ENCODE measurements around the gene DUSP15.
"Not testable (repeated sequence)": the region's sequence is repeated elsewhere in the genome, so short reads cannot be mapped to it uniquely, and the experiment has no call there.

The DUSP15 gene

GRCh38 chr20:31831211-31831610, 39.1 kb downstream of the DUSP15 start:
- peaks cover 57% of the 10 kb centered on the region for H3K4me1 ChIP-seq (ENCODE audit: insufficient read depth, low read length, poor library complexity, severe bottlenecking)
- peaks cover 7% of the 10 kb centered on the region for H3F3A ChIP-seq (ENCODE audit: low read depth)
- no peak overlapping the region for H3K4me2 ChIP-seq (ENCODE audit: low read depth, low read length, poor library complexity, severe bottlenecking)
- H3K27me3 ChIP-seq (ENCODE audit: insufficient read depth, low read length, poor library complexity, severe bottlenecking): no peaks in the 10 kb centered on the region
- TF ChIP-seq CTCF (conservative IDR thresholded peaks at IDR 0.05; ENCODE audit: low read length) (no peak), EZH2phosphoT487 (IDR thresholded peaks at IDR 0.05; ENCODE audit: borderline replicate concordance) (no peak)
- H3K79me2 ChIP-seq (ENCODE audit: insufficient read depth, low read length): peaks cover 37% of the 10 kb centered on the region; the same call in 1 of the 2 replicates
- H3K9me3 ChIP-seq (ENCODE audit: insufficient read depth, low read depth, low read length): no peaks in the 10 kb centered on the region
- peaks cover 7% of the 10 kb centered on the region; the same call in 1 of the 2 replicates for H3K36me3 ChIP-seq (ENCODE audit: insufficient read depth, low read length)
- no peak overlapping the region for H3K4me3 ChIP-seq (ENCODE audit: low read length, poor library complexity, severe bottlenecking)
- no peak overlapping the region for H3K9ac ChIP-seq (ENCODE audit: low read depth, low read length, poor library complexity, severe bottlenecking)
- no peak overlapping the region for H2AFZ ChIP-seq (ENCODE audit: low read length)
- H3K9me2 ChIP-seq (replicated peaks; ENCODE audit: low read depth, low read length): no peaks in the 10 kb centered on the region
- no peaks in the 10 kb centered on the region for H4K20me1 ChIP-seq (ENCODE audit: insufficient read depth, low read length, poor library complexity, severe bottlenecking)

- no peak for TF ChIP-seq CTCF (conservative IDR thresholded peaks at IDR 0.05; ENCODE audit: low read length)
- no peak for TF ChIP-seq EZH2phosphoT487 (IDR thresholded peaks at IDR 0.05; ENCODE audit: borderline replicate concordance)
- H3K4me2 ChIP-seq (ENCODE audit: low read depth, low read length, poor library complexity, severe bottlenecking): peak overlapping the region; percentile 61
- peak overlapping the region; percentile 35 for H3K9ac ChIP-seq (ENCODE audit: low read depth, low read length, poor library complexity, severe bottlenecking)
- H2AFZ ChIP-seq (ENCODE audit: low read length): no peak overlapping the region
- peaks cover 7% of the 10 kb centered on the region; the same call in 1 of the 2 replicates for H3K36me3 ChIP-seq (ENCODE audit: insufficient read depth, low read length)
- peaks cover 44% of the 10 kb centered on the region; the same call in 1 of the 2 replicates for H3K79me2 ChIP-seq (ENCODE audit: insufficient read depth, low read length)
- no peaks in the 10 kb centered on the region for H3K9me2 ChIP-seq (replicated peaks; ENCODE audit: low read depth, low read length)
- H3K4me1 ChIP-seq (ENCODE audit: insufficient read depth, low read length, poor library complexity, severe bottlenecking): peaks cover 57% of the 10 kb centered on the region
- no peak overlapping the region for H3K4me3 ChIP-seq (ENCODE audit: low read length, poor library complexity, severe bottlenecking)
- no peaks in the 10 kb centered on the region for H3K9me3 ChIP-seq (ENCODE audit: insufficient read depth, low read depth, low read length)
- no peaks in the 10 kb centered on the region for H4K20me1 ChIP-seq (ENCODE audit: insufficient read depth, low read length, poor library complexity, severe bottlenecking)
- H3K27me3 ChIP-seq (ENCODE audit: insufficient read depth, low read length, poor library complexity, severe bottlenecking): no peaks in the 10 kb centered on the region
- peaks cover 3% of the 10 kb centered on the region; the same call in 1 of the 2 replicates for H3F3A ChIP-seq (ENCODE audit: low read depth)
These were observed 39.8 kb downstream of the DUSP15 start for GRCh38 chr20:31830406-31830981.

- no peaks in the 10 kb centered on the region for H3K27me3 ChIP-seq (ENCODE audit: insufficient read depth, low read length, poor library complexity, severe bottlenecking)
- peaks cover 7% of the 10 kb centered on the region; the same call in 1 of the 2 replicates for H3K36me3 ChIP-seq (ENCODE audit: insufficient read depth, low read length)
- H3F3A ChIP-seq (ENCODE audit: low read depth): no peaks in the 10 kb centered on the region
- no peaks in the 10 kb centered on the region for H3K9me3 ChIP-seq (ENCODE audit: insufficient read depth, low read depth, low read length)
- peaks cover 56% of the 10 kb centered on the region for H3K4me1 ChIP-seq (ENCODE audit: insufficient read depth, low read length, poor library complexity, severe bottlenecking)
- H4K20me1 ChIP-seq (ENCODE audit: insufficient read depth, low read length, poor library complexity, severe bottlenecking): no peaks in the 10 kb centered on the region
- no peak overlapping the region for H2AFZ ChIP-seq (ENCODE audit: low read length)
- peak overlapping the region; percentile 53 for H3K9ac ChIP-seq (ENCODE audit: low read depth, low read length, poor library complexity, severe bottlenecking)
- H3K9me2 ChIP-seq (replicated peaks; ENCODE audit: low read depth, low read length): no peaks in the 10 kb centered on the region
- H3K4me3 ChIP-seq (ENCODE audit: low read length, poor library complexity, severe bottlenecking): peak overlapping the region; percentile 50
- peaks cover 52% of the 10 kb centered on the region for H3K79me2 ChIP-seq (ENCODE audit: insufficient read depth, low read length)
- H3K4me2 ChIP-seq (ENCODE audit: low read depth, low read length, poor library complexity, severe bottlenecking): peak overlapping the region; percentile 61
- no peak for TF ChIP-seq CTCF (conservative IDR thresholded peaks at IDR 0.05; ENCODE audit: low read length)
- no peak for TF ChIP-seq EZH2phosphoT487 (IDR thresholded peaks at IDR 0.05; ENCODE audit: borderline replicate concordance)
These were observed 40.6 kb downstream of the DUSP15 start for GRCh38 chr20:31829731-31830130.

- not testable (repeated sequence) for H4K20me1 ChIP-seq (ENCODE audit: insufficient read depth, low read length, poor library complexity, severe bottlenecking); H3K27me3 ChIP-seq (ENCODE audit: insufficient read depth, low read length, poor library complexity, severe bottlenecking); H3K9me2 ChIP-seq (replicated peaks; ENCODE audit: low read depth, low read length); H3F3A ChIP-seq (ENCODE audit: low read depth); H3K9me3 ChIP-seq (ENCODE audit: insufficient read depth, low read depth, low read length); H3K36me3 ChIP-seq (ENCODE audit: insufficient read depth, low read length); H2AFZ ChIP-seq (ENCODE audit: low read length)
- peak overlapping the region; percentile 53 for H3K9ac ChIP-seq (ENCODE audit: low read depth, low read length, poor library complexity, severe bottlenecking)
- peaks cover 67% of the 10 kb centered on the region for H3K79me2 ChIP-seq (ENCODE audit: insufficient read depth, low read length)
- H3K4me1 ChIP-seq (ENCODE audit: insufficient read depth, low read length, poor library complexity, severe bottlenecking): peaks cover 56% of the 10 kb centered on the region
- H3K4me3 ChIP-seq (ENCODE audit: low read length, poor library complexity, severe bottlenecking): peak overlapping the region; percentile 50
- peak overlapping the region; percentile 61 for H3K4me2 ChIP-seq (ENCODE audit: low read depth, low read length, poor library complexity, severe bottlenecking)
These were observed 42.3 kb downstream of the DUSP15 start for GRCh38 chr20:31828016-31828415.

All from Loucy (cell line).